Body of pancreas (tissue), 4 donors: Measurements from ENCODE around the gene DHDH.

Experiments
- POLR2A ChIP-seq, 3 donors: fragments of 450-650 bp; IDR thresholded peaks; one replicate each; pipeline ENCODE4 v1.6.1; 2016; ENCODE audit warnings: antibody characterized with exemption in 3 of 3, mild to moderate bottlenecking in 2 of 3
- TF ChIP-seq, protein P1 (sequence below), 7 experiments: fragments of 450-650 bp in 4 of 7; fragments of 200-600 bp in 3 of 7; sonication (generic) in 3 of 7; IDR thresholded peaks; one replicate each; pipeline ENCODE4 v1.5.1; 2016 to 2019; ENCODE audit warnings: antibody characterized with exemption in 7 of 7

DNA sequence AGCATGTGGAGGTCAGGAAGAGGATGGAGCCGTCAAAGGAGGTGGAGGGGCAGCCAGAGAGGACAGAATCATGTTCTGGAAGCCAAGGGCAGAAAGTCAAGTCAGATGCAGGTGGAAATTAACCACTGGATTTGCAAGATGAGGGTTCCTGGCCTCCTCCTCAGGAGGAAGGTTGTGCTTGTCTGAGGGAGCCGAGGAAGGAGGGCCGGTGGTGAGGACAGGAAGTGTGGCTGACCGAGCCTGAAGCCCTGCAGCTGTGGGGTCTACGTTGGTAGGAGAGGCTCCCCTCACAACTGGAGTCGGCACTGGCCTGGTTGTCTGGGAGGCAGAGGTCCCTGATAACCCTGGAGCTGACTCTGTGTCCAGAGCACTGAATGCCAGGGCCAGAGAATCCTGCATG is 15.4 kb upstream of the DHDH start:
- TF ChIP-seq, protein P1, sequence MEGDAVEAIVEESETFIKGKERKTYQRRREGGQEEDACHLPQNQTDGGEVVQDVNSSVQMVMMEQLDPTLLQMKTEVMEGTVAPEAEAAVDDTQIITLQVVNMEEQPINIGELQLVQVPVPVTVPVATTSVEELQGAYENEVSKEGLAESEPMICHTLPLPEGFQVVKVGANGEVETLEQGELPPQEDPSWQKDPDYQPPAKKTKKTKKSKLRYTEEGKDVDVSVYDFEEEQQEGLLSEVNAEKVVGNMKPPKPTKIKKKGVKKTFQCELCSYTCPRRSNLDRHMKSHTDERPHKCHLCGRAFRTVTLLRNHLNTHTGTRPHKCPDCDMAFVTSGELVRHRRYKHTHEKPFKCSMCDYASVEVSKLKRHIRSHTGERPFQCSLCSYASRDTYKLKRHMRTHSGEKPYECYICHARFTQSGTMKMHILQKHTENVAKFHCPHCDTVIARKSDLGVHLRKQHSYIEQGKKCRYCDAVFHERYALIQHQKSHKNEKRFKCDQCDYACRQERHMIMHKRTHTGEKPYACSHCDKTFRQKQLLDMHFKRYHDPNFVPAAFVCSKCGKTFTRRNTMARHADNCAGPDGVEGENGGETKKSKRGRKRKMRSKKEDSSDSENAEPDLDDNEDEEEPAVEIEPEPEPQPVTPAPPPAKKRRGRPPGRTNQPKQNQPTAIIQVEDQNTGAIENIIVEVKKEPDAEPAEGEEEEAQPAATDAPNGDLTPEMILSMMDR (IDR thresholded peaks at IDR 0.05): no peak
- TF ChIP-seq POLR2A (IDR thresholded peaks at IDR 0.05): no peak
